GM18858 (cell line): Measurements from ENCODE around the gene DGUOK.
"Not testable (repeated sequence)": the region's sequence is repeated elsewhere in the genome, so short reads cannot be mapped to it uniquely, and the experiment has no call there.

Experiments
- ATAC-seq: cut with Tn5 transposase; IDR thresholded peaks from one replicate; pipeline ENCODE4 v1.9.1; 2021; ENCODE audit not compliant: unreplicated experiment

DGUOK gene

GRCh38 chr2:73926493-73927327 is at the start of gene DGUOK:
Gene DGUOK (plus strand): TSS chr2:73926880. CDS start chr2:73926911, 31 bp downstream.
- ATAC-seq: peak; percentile 95

- ATAC-seq: no peak
These were observed 49.4 kb upstream of the DGUOK start for GRCh38 chr2:73877071-73877802.

DNA sequence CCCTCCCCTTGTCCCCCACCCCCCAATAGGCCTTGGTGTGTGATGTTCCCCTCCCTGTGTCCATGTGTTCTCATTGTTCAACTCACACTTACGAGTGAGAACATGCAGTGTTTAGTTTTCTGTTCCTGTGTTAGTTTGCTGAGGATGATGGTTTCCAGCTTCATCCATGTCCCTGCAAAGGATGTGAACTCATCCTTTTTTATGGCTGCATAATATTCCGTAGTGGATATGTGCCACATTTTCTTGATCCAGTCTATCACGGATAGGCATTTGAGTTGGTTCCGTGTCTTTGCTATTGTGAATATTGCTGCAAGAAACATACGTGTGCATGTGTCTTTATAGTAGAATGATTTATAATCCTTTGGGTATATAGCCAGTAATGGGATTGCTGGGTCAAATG is 48.7 kb upstream of the DGUOK start:
- not testable (repeated sequence) for ATAC-seq

GRCh38 chr2:73885406-73885805 is 41.3 kb upstream of the DGUOK start:
- ATAC-seq: no peak

GRCh38 chr2:73886357-73886756 is 40.3 kb upstream of the DGUOK start:
- ATAC-seq: no peak

GRCh38 chr2:73887596-73888353 is 38.9 kb upstream of the DGUOK start:
- ATAC-seq: not testable (repeated sequence)

DNA sequence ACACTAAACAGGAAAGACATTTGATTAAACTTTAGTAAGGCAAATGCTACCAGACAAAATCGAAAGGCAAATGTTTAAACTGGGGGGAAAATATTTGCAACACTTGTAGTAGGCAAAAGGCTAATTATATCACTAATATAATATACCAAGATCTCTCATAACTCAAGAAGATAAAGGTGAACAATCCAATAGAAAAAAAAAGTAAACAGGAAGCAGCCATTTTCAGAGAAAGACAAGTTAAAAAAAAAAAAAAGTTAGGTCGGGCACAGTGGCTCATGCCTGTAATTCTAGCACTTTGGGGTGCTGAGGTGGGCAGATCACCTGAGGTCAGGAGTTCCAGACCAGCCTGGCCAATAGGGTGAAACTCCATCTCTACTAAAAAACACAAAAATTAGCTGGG is 38.3 kb upstream of the DGUOK start:
- no peak for ATAC-seq

DNA sequence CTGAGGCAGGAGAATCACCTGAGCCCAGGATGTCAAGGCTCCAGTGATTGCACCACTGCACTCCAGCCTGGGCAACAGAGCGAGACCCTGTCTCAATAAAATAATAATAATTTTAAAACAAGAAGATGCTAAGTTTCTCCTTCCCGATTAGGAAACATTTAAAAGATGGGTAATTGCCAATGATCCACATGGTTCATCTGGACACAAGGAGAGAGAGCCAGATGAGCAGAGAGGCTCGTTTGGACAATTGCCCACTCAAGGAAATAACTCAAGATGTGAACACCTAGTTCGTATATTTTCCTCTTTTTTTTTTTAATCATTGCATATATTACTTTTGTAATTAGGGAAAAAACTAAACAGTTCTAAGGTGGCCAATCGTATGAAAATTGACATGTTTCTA is 37.5 kb upstream of the DGUOK start:
- no peak for ATAC-seq

GRCh38 chr2:73890301-73891092 is 36.2 kb upstream of the DGUOK start:
- ATAC-seq: no peak

DNA sequence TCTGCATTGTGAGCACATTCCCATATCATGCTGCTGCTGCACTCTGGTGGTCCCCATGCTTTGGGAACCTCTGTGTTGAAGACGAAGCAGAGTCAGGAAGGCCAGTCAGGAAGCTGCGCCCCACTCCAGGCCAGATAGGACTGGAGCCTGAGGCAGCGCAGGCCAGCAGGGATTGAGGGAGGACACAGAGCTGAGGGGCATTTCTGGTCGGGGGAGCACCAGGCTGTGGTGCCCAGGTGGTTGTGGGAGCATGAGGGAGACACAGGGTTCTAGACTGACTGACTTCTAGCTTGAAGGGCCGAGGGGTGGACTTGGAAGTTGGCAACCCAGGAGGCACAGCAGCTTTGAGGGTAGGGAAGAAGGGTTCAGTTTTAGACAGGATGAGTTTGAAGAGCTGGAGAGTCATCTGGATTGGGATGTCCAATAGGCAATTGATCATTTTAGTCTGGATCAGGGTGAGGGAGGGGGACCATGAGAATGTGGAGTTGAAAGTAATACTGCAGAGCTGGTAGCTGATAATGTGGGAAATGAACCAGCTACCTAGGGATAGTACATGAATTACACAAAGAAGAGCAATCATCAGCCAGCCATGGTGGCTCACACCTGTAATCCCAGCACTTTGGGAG is 35.3 kb upstream of the DGUOK start:
- no peak for ATAC-seq

GRCh38 chr2:73892631-73893329 is 33.9 kb upstream of the DGUOK start, which contains the start of gene ACTG2:
Gene ACTG2 (plus strand): TSS chr2:73893008. CDS start chr2:73901312, 8,304 bp downstream.
- ATAC-seq: no peak

GRCh38 chr2:73893764-73894474 is 32.8 kb upstream of the DGUOK start:
- no peak for ATAC-seq

GRCh38 chr2:73894475-73894850 is 32.2 kb upstream of the DGUOK start:
- ATAC-seq: no peak

GRCh38 chr2:73894877-73895276 is 31.8 kb upstream of the DGUOK start:
- no peak for ATAC-seq

DNA sequence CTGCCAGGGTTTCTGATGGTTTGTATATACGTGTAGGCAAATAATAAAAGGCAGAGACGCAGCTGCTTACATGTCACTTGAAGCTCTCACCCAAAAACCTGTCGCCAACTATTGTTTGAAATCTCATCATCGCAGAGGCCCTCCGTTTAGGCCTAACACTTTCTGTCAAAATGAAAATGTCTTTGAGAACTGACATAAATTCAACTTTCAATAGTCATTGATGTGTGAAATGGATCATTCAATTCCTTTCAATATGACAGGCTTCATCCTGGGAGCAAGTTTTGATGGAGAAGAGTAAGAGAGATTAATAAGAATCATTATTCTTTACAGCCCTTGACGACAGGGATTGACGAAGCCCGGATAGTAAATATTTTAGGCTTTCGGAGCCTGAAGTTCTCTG is 31.2 kb upstream of the DGUOK start:
- ATAC-seq: no peak

DNA sequence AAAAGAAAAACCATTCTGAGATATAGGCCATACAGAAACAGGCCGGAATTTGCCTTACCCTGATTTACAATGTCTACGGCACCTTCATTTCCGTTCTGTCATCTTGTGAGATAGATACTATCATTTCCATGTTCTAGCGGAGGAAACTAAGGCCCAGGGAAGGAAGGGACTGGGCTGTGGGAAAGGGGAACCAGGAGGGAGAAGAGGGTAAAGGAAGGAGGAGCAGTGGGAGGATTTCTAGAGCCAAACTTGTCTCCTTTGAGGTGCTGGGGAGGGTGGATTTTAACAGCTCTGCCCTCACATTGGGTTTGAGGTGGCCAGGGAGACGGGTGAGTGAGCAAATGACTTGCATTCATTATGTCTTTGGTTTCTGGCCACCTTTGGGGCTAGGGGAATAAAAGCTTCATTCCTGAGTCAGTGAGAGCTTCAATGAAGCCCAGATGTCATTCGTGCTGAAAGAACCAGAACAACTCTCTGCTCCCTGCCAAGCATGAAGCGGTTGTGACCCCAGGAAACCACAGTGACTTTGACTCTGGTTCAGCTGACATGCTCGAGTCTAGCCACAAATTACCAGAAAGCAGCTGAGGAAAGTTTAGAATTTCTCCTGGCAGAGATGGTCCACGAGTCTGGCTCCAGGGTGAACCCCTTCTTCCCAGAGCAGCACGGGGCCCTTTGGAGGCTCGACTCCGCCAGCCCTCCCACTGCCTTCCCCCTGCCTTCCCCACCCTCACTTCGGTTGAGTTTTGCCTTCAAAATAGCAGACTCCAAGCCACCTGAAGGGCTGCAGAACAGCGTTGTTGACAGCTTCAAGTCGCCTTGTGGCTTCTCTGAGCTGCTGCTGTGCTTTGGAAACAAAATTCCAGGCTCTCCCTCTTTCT is 30.1 kb upstream of the DGUOK start:
- ATAC-seq: no peak

DNA sequence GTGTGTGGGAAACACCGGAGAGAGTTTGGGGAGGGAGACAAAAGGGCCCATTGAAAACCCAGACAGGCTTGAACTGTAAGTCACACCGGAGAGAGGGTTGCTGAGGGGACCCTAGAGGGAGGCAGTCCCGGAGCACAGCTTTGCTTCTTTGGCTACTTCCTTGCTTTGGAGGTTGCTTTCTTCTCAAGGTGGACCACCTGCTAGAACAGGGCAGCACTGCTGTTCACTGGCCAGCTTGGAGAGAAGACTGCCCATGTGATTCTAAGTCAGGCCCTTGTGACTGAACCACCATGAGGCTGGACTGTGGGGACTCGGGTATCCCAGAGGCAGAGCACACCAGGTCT is 29.5 kb upstream of the DGUOK start:
- no peak for ATAC-seq

DNA sequence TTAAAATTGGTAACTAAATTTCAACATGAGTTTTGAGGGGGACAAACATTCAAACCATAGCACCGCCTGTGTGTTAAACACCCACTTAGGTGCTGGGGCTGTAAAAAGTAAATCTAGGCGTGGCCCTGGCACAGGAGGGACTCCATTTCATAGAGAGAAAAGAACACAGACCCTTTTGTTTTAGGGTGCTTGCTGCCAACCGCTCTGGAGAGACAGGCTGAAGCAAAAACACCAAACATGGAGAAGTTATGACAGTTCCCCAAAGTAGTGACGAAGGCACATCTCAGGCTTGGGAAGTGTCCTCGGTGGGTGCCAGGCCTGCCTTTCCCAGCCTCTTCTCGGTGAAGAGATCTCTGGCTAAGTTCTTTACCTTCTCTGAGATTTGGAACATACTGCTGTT is 28.7 kb upstream of the DGUOK start:
- no peak for ATAC-seq
